Mesenchymal stem cell (in vitro differentiated cells and primary cell): ENCODE measurements around the gene FGF10.

ENCODE experiments used
- DNase-seq: peaks from one replicate; pipeline ENCODE4 v3.0.0-alpha.2; 2013
- H2AFZ ChIP-seq: one replicate; pipeline ENCODE4 v1.6.1; 2013; ENCODE audit warnings: low read depth, mild to moderate bottlenecking, control low read depth, inconsistent platforms, low read length, moderate library complexity
- H2AK5ac ChIP-seq: 2 replicates; pipeline ENCODE4 v1.6.1; 2013; ENCODE audit warnings: low read length, moderate library complexity, mild to moderate bottlenecking, inconsistent platforms; ENCODE audit not compliant: severe bottlenecking
- H2BK120ac ChIP-seq: one replicate; pipeline ENCODE4 v1.6.1; 2013; ENCODE audit warnings: low read depth, mild to moderate bottlenecking, inconsistent platforms, low read length, moderate library complexity
- H2BK12ac ChIP-seq, 2 experiments: one replicate each; pipeline ENCODE4 v1.6.1; 2013; ENCODE audit warnings: inconsistent platforms in 2 of 2, low read length in 2 of 2, mild to moderate bottlenecking in 2 of 2, moderate library complexity in 2 of 2, control low read depth in 1 of 2
- H2BK15ac ChIP-seq: one replicate; pipeline ENCODE4 v1.6.1; 2013; ENCODE audit warnings: mild to moderate bottlenecking, low read depth, inconsistent platforms; ENCODE audit not compliant: poor library complexity, severe bottlenecking
- H2BK5ac ChIP-seq: 2 replicates; pipeline ENCODE4 v1.6.1; 2013; ENCODE audit warnings: low read depth, mild to moderate bottlenecking, low read length, control low read depth, inconsistent platforms; ENCODE audit not compliant: poor library complexity, severe bottlenecking
- H3K14ac ChIP-seq, 2 experiments: one replicate each; pipeline ENCODE4 v1.6.1; 2013; ENCODE audit warnings: inconsistent platforms in 2 of 2, low read length in 2 of 2, control low read depth in 1 of 2, mild to moderate bottlenecking in 1 of 2, moderate library complexity in 1 of 2
- H3K18ac ChIP-seq, 2 experiments: one replicate each; pipeline ENCODE4 v1.6.1; 2013; ENCODE audit warnings: inconsistent platforms in 2 of 2, low read length in 2 of 2, control low read depth in 1 of 2, low read depth in 1 of 2, mild to moderate bottlenecking in 1 of 2
- H3K23ac ChIP-seq, 2 experiments: one replicate each; pipeline ENCODE4 v1.6.1; 2013; ENCODE audit warnings: inconsistent platforms in 2 of 2, low read length in 2 of 2, mild to moderate bottlenecking in 2 of 2, moderate library complexity in 2 of 2, control low read depth in 1 of 2
- H3K27ac ChIP-seq: 2 replicates; pipeline ENCODE4 v1.5.1; 2013; ENCODE audit warnings: mild to moderate bottlenecking, moderate library complexity, low read length, control low read depth, inconsistent platforms; ENCODE audit not compliant: poor library complexity, severe bottlenecking
- H3K27me3 ChIP-seq, 2 experiments: 2 replicates each; pipeline versions ENCODE4 v1.6.1 to v1.7.0; 2013; ENCODE audit warnings: low read length in 2 of 2, mild to moderate bottlenecking in 2 of 2, moderate library complexity in 2 of 2, control low read depth in 1 of 2, inconsistent platforms in 1 of 2; ENCODE audit not compliant: control insufficient read depth in 1 of 2, insufficient read depth in 1 of 2
- H3K36me3 ChIP-seq, 2 experiments: 2 replicates each; pipeline versions ENCODE4 v1.6.1 to v1.7.0; 2013; ENCODE audit warnings: low read length in 2 of 2, control low read depth in 1 of 2, inconsistent platforms in 1 of 2, low read depth in 1 of 2, mild to moderate bottlenecking in 1 of 2; ENCODE audit not compliant: insufficient read depth in 2 of 2, control insufficient read depth in 1 of 2
- H3K4ac ChIP-seq, 2 experiments: one replicate each; pipeline ENCODE4 v1.6.1; 2013; ENCODE audit warnings: inconsistent platforms in 2 of 2, low read length in 2 of 2, mild to moderate bottlenecking in 2 of 2, moderate library complexity in 2 of 2, control low read depth in 1 of 2, low read depth in 1 of 2
- H3K4me1 ChIP-seq: 2 replicates; pipeline ENCODE4 v1.6.1; 2013; ENCODE audit warnings: low read depth, low read length, control low read depth; ENCODE audit not compliant: control insufficient read depth, insufficient read depth
- H3K4me2 ChIP-seq: 2 replicates; pipeline ENCODE4 v1.6.1; 2013; ENCODE audit warnings: low read length, mild to moderate bottlenecking, inconsistent platforms; ENCODE audit not compliant: poor library complexity, severe bottlenecking
- H3K4me3 ChIP-seq, 2 experiments: 2 replicates each; pipeline versions ENCODE4 v1.5.1 to v1.7.0; 2013; ENCODE audit warnings: low read length in 2 of 2, mild to moderate bottlenecking in 2 of 2, control low read depth in 1 of 2, low read depth in 1 of 2; ENCODE audit not compliant: insufficient read depth in 1 of 2
- H3K79me1 ChIP-seq: replicated peaks from 2 replicates; pipeline ENCODE4 v1.6.1; 2013; ENCODE audit warnings: mild to moderate bottlenecking, control low read depth, low read length, inconsistent platforms; ENCODE audit not compliant: poor library complexity, severe bottlenecking
- H3K9ac ChIP-seq: 2 replicates; pipeline ENCODE4 v1.7.0; 2013; ENCODE audit warnings: mild to moderate bottlenecking, low read length, moderate library complexity
- H3K9me3 ChIP-seq: 2 replicates; pipeline ENCODE4 v1.7.0; 2013; ENCODE audit warnings: mild to moderate bottlenecking, low read length; ENCODE audit not compliant: control insufficient read depth
- H4K8ac ChIP-seq: one replicate; pipeline ENCODE4 v1.6.1; 2013; ENCODE audit warnings: inconsistent platforms, mild to moderate bottlenecking, low read length, moderate library complexity
- H4K91ac ChIP-seq: one replicate; pipeline ENCODE4 v1.6.1; 2013; ENCODE audit warnings: mild to moderate bottlenecking, low read length, inconsistent platforms
- WGBS: methylation state at CpG from one replicate; pipeline ENCODE4 v1.1.7; 2013; ENCODE audit warnings: mixed read lengths; 5-methylcytosine and 5-hydroxymethylcytosine counted together

Gene FGF10

GRCh38 chr5:44385291-44385900, 3.8 kb downstream of the FGF10 start:
- no peaks in the 10 kb centered on the region for H3K79me1 ChIP-seq
- WGBS = 78% methylated on average over 1 of the region's 4 CpGs
- no peak overlapping the region for H3K9ac ChIP-seq
- peaks cover 12% of the 10 kb centered on the region for H3K4me1 ChIP-seq
- H3K27ac ChIP-seq = no peak overlapping the region
- H3K18ac ChIP-seq = no peak overlapping the region
- no peak for DNase-seq
- no peak overlapping the region for H3K14ac ChIP-seq
- peaks cover 28 to 36% of the 10 kb centered on the region in 2 experiments for H3K27me3 ChIP-seq
- H3K9me3 ChIP-seq = no peaks in the 10 kb centered on the region
- H2BK120ac ChIP-seq = no peak overlapping the region
- no peak overlapping the region for H2BK15ac ChIP-seq
- no peak overlapping the region for H3K4me2 ChIP-seq
- H3K23ac ChIP-seq = no peak overlapping the region
- no peak overlapping the region for H2BK5ac ChIP-seq
- H2BK12ac ChIP-seq = no peak overlapping the region
- no peak overlapping the region for H4K8ac ChIP-seq
- no peak overlapping the region for H2AK5ac ChIP-seq
- no peaks in the 10 kb centered on the region for H3K36me3 ChIP-seq
- no peak overlapping the region for H2AFZ ChIP-seq
- H4K91ac ChIP-seq = no peak overlapping the region
- no peak overlapping the region for H3K4ac ChIP-seq
- no peak overlapping the region for H3K4me3 ChIP-seq

- Histone ChIP-seq H3K4me2 (no peak overlapping the region), H2BK120ac (no peak overlapping the region), H3K14ac (no peak overlapping the region), H2BK12ac (no peak overlapping the region), H3K9ac (no peak overlapping the region), H2BK5ac (no peak overlapping the region), H3K79me1 (no peaks in the 10 kb centered on the region), H3K23ac (no peak overlapping the region), H2AFZ (no peak overlapping the region), H3K36me3 (no peaks in the 10 kb centered on the region), H3K18ac (no peak overlapping the region), H3K27me3 (peaks cover 23 to 30% of the 10 kb centered on the region in 2 experiments), H4K8ac (no peak overlapping the region), H4K91ac (no peak overlapping the region), H3K4ac (no peak overlapping the region), H3K4me3 (no peak overlapping the region), H2AK5ac (no peak overlapping the region), H2BK15ac (no peak overlapping the region), H3K9me3 (no peaks in the 10 kb centered on the region), H3K4me1 (peaks cover 12% of the 10 kb centered on the region), H3K27ac (no peak overlapping the region)
- WGBS = 18% methylated on average over 1 of the region's 1 CpG
- DNase-seq = no peak
Measured at GRCh38 chr5:44384816-44385215, 4.4 kb downstream of the FGF10 start.

GRCh38 chr5:44382894-44383293, 6.3 kb downstream of the FGF10 start:
- Histone ChIP-seq H3K4me1 (no peaks in the 10 kb centered on the region), H3K27ac (no peak overlapping the region), H2BK12ac (no peak overlapping the region), H3K18ac (no peak overlapping the region), H3K9me3 (no peaks in the 10 kb centered on the region), H2BK15ac (no peak overlapping the region), H4K8ac (no peak overlapping the region), H3K23ac (no peak overlapping the region), H2AFZ (no peak overlapping the region), H4K91ac (no peak overlapping the region), H2AK5ac (no peak overlapping the region), H3K27me3 (peaks cover 11 to 14% of the 10 kb centered on the region in 2 experiments), H3K14ac (no peak overlapping the region), H2BK5ac (no peak overlapping the region), H3K36me3 (no peaks in the 10 kb centered on the region), H2BK120ac (no peak overlapping the region), H3K4me3 (no peak overlapping the region), H3K4ac (no peak overlapping the region), H3K4me2 (no peak overlapping the region), H3K79me1 (no peaks in the 10 kb centered on the region), H3K9ac (no peak overlapping the region)
- no peak for DNase-seq

GRCh38 chr5:44377057-44377456, 12.2 kb downstream of the FGF10 start:
- H3K27ac ChIP-seq = no peak overlapping the region
- no peak overlapping the region for H3K4ac ChIP-seq
- no peak overlapping the region for H3K9ac ChIP-seq
- no peak overlapping the region for H2BK12ac ChIP-seq
- H3K36me3 ChIP-seq = no peaks in the 10 kb centered on the region
- no peak overlapping the region for H2BK5ac ChIP-seq
- no peak overlapping the region for H4K8ac ChIP-seq
- H2BK15ac ChIP-seq = no peak overlapping the region
- no peak overlapping the region for H2AFZ ChIP-seq
- 51% methylated on average over 1 of the region's 2 CpGs for WGBS
- H2BK120ac ChIP-seq = no peak overlapping the region
- no peak overlapping the region for H3K4me2 ChIP-seq
- H3K23ac ChIP-seq = no peak overlapping the region
- no peak for DNase-seq
- H3K27me3 ChIP-seq = no peaks in the 10 kb centered on the region
- no peaks in the 10 kb centered on the region for H3K4me1 ChIP-seq
- H4K91ac ChIP-seq = no peak overlapping the region
- H3K14ac ChIP-seq = no peak overlapping the region
- H2AK5ac ChIP-seq = no peak overlapping the region
- peaks cover 6% of the 10 kb centered on the region for H3K9me3 ChIP-seq
- H3K79me1 ChIP-seq = no peaks in the 10 kb centered on the region
- H3K4me3 ChIP-seq = no peak overlapping the region
- H3K18ac ChIP-seq = no peak overlapping the region
